Measurements from ENCODE around the gene MALRD1. TPM values are rescaled to one million over a fixed set of nuclear protein-coding genes. Genes with fewer than 3 reads are reported as not detected.

MALRD1 gene
- total and polyA plus RNA-seq, 2 experiments from 2014 or later: 0.45 TPM; not detected in 1

DNA sequence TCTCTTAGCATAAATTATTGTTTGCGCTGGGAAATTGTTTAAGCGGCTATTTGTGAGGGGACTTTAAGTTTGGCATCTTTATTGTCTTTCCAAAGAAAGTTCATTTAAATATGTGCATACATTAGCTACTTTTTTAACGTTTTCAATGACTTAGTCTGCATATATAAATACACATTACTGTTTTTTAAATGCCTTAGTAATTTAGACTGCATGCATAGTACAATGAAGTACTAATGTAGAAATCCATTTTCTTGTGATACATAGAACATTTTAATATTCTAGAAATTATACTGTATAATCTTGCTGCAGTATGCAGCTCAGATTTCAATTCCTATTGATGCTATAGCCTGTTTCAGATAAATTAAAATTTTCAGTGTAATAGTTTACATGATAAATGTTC, 325.4 kb downstream of the MALRD1 start:
- H2AFZ ChIP-seq: no peak overlapping the region
- 60 to 67% methylated on average over 3 of the region's 3 CpGs for WGBS, 2 experiments (ENCODE audit: low coverage in 1 of 2, low lambda C conversion rate in 2 of 2, missing lambda C conversion rate in 2 of 2)
- no peaks in the 10 kb centered on the region for H3K9me2 ChIP-seq (ENCODE audit: insufficient read depth)
- no peaks in the 10 kb centered on the region for H3F3A ChIP-seq (ENCODE audit: insufficient read depth)
- H3K27ac ChIP-seq: no peak overlapping the region
- H3K9me3 ChIP-seq (ENCODE audit: low read depth): no peaks in the 10 kb centered on the region
- no peak for DNase-seq
- no peaks in the 10 kb centered on the region for H3K27me3 ChIP-seq (replicated peaks; ENCODE audit: insufficient read depth)
- no peak overlapping the region for H3K4me3 ChIP-seq
- no peak overlapping the region for H3K4me2 ChIP-seq (ENCODE audit: unreplicated experiment)
- no peaks in the 10 kb centered on the region for H3K36me3 ChIP-seq (ENCODE audit: low read depth)
- no peak overlapping the region for H3K9ac ChIP-seq
- no peaks in the 10 kb centered on the region for H3K79me2 ChIP-seq (ENCODE audit: insufficient read depth)
- TF ChIP-seq EZH2phosphoT487 (IDR thresholded peaks at IDR 0.05; ENCODE audit: insufficient read depth, low read depth) (no peak), EZH2 (IDR thresholded peaks at IDR 0.05; ENCODE audit: insufficient read depth, poor library complexity, severe bottlenecking) (no peak)
- in situ Hi-C loops (cut with MboI): no loop called here
- H4K20me1 ChIP-seq (ENCODE audit: insufficient read depth): no peaks in the 10 kb centered on the region
- H3K4me1 ChIP-seq (ENCODE audit: insufficient read depth): no peaks in the 10 kb centered on the region

GRCh38 chr10:19385846-19386450, 337.3 kb downstream of the MALRD1 start:
- no peaks in the 10 kb centered on the region for H3K4me1 ChIP-seq (ENCODE audit: insufficient read depth)
- TF ChIP-seq EZH2 (IDR thresholded peaks at IDR 0.05; ENCODE audit: insufficient read depth, poor library complexity, severe bottlenecking) (no peak), EZH2phosphoT487 (IDR thresholded peaks at IDR 0.05; ENCODE audit: insufficient read depth, low read depth) (no peak)
- no peak overlapping the region for H3K4me2 ChIP-seq (ENCODE audit: unreplicated experiment)
- H2AFZ ChIP-seq: no peak overlapping the region
- no peak overlapping the region for H3K27ac ChIP-seq
- no peaks in the 10 kb centered on the region for H3F3A ChIP-seq (ENCODE audit: insufficient read depth)
- H4K20me1 ChIP-seq (ENCODE audit: insufficient read depth): no peaks in the 10 kb centered on the region
- H3K9me3 ChIP-seq (ENCODE audit: low read depth): no peaks in the 10 kb centered on the region
- no peaks in the 10 kb centered on the region for H3K36me3 ChIP-seq (ENCODE audit: low read depth)
- H3K9me2 ChIP-seq (ENCODE audit: insufficient read depth): no peaks in the 10 kb centered on the region
- in situ Hi-C loops (cut with MboI): no loop called here
- WGBS, 2 experiments (ENCODE audit: low coverage in 1 of 2, low lambda C conversion rate in 2 of 2, missing lambda C conversion rate in 2 of 2): 22 to 28% methylated on average over 3 of the region's 3 CpGs
- H3K4me3 ChIP-seq: no peak overlapping the region
- DNase-seq: no peak
- H3K79me2 ChIP-seq (ENCODE audit: insufficient read depth): no peaks in the 10 kb centered on the region
- H3K9ac ChIP-seq: no peak overlapping the region
- H3K27me3 ChIP-seq (replicated peaks; ENCODE audit: insufficient read depth): no peaks in the 10 kb centered on the region

DNA sequence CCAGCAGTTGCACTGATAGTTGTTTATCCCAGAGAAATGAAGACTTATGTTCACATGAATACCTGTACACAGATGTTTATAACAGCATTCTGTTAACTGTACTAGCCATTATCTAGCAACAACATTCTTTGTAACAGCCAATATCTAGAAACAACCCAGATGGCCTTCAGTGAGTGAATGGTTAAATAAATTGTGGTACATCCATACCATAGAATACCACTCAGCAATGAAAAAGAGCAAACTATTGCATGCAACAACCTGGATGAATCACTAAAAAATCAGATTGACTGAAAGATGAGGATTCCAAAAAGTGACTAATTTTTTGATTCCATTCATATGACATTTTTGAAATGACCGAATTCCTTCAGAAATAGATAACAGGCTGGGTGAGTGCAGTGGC, 360.3 kb downstream of the MALRD1 start:
- H3K79me2 ChIP-seq (ENCODE audit: insufficient read depth): no peaks in the 10 kb centered on the region
- DNase-seq: no peak
- no peaks in the 10 kb centered on the region for H4K20me1 ChIP-seq (ENCODE audit: insufficient read depth)
- no peaks in the 10 kb centered on the region for H3F3A ChIP-seq (ENCODE audit: insufficient read depth)
- H3K4me3 ChIP-seq: no peak overlapping the region
- no peak overlapping the region for H3K4me2 ChIP-seq (ENCODE audit: unreplicated experiment)
- no peaks in the 10 kb centered on the region for H3K27me3 ChIP-seq (replicated peaks; ENCODE audit: insufficient read depth)
- no peaks in the 10 kb centered on the region for H3K4me1 ChIP-seq (ENCODE audit: insufficient read depth)
- no peak overlapping the region for H2AFZ ChIP-seq
- no peak overlapping the region for H3K27ac ChIP-seq
- no peak overlapping the region for H3K9ac ChIP-seq
- no peaks in the 10 kb centered on the region for H3K36me3 ChIP-seq (ENCODE audit: low read depth)
- H3K9me2 ChIP-seq (ENCODE audit: insufficient read depth): no peaks in the 10 kb centered on the region
- no peaks in the 10 kb centered on the region for H3K9me3 ChIP-seq (ENCODE audit: low read depth)
- 36 to 60% methylated on average over 1 of the region's 1 CpG for WGBS, 2 experiments (ENCODE audit: low coverage in 1 of 2, low lambda C conversion rate in 2 of 2, missing lambda C conversion rate in 2 of 2)
- in situ Hi-C loops (cut with MboI): no loop called here
- TF ChIP-seq EZH2phosphoT487 (IDR thresholded peaks at IDR 0.05; ENCODE audit: insufficient read depth, low read depth) (no peak), EZH2 (IDR thresholded peaks at IDR 0.05; ENCODE audit: insufficient read depth, poor library complexity, severe bottlenecking) (no peak)

GRCh38 chr10:19411119-19411518, 362.5 kb downstream of the MALRD1 start:
- Histone ChIP-seq H3K4me2 (ENCODE audit: unreplicated experiment) (no peak overlapping the region), H3K9me3 (ENCODE audit: low read depth) (no peaks in the 10 kb centered on the region), H3K9me2 (ENCODE audit: insufficient read depth) (no peaks in the 10 kb centered on the region), H3F3A (ENCODE audit: insufficient read depth) (no peaks in the 10 kb centered on the region), H3K27ac (no peak overlapping the region), H4K20me1 (ENCODE audit: insufficient read depth) (no peaks in the 10 kb centered on the region), H3K27me3 (replicated peaks; ENCODE audit: insufficient read depth) (no peaks in the 10 kb centered on the region), H3K36me3 (ENCODE audit: low read depth) (no peaks in the 10 kb centered on the region), H3K9ac (no peak overlapping the region), H3K79me2 (ENCODE audit: insufficient read depth) (no peaks in the 10 kb centered on the region), H2AFZ (no peak overlapping the region), H3K4me1 (ENCODE audit: insufficient read depth) (no peaks in the 10 kb centered on the region), H3K4me3 (no peak overlapping the region)
- in situ Hi-C loops (cut with MboI): loop anchor here (10.0 kb wide), 1 partner anchor 374 kb away; no protein-coding TSS in a partner anchor
- TF ChIP-seq EZH2 (IDR thresholded peaks at IDR 0.05; ENCODE audit: insufficient read depth, poor library complexity, severe bottlenecking): no peak
- TF ChIP-seq EZH2phosphoT487 (IDR thresholded peaks at IDR 0.05; ENCODE audit: insufficient read depth, low read depth): no peak
- no peak for DNase-seq
- 51 to 57% methylated on average over 2 of the region's 2 CpGs for whole genome bisulfite sequencing, 2 experiments (ENCODE audit: low coverage in 1 of 2, low lambda C conversion rate in 2 of 2, missing lambda C conversion rate in 2 of 2)

- H3K4me2 ChIP-seq (ENCODE audit: unreplicated experiment): no peak overlapping the region
- H3K79me2 ChIP-seq (ENCODE audit: insufficient read depth): no peaks in the 10 kb centered on the region
- no peaks in the 10 kb centered on the region for H4K20me1 ChIP-seq (ENCODE audit: insufficient read depth)
- H3K4me3 ChIP-seq: no peak overlapping the region
- no peaks in the 10 kb centered on the region for H3K4me1 ChIP-seq (ENCODE audit: insufficient read depth)
- H3K9me3 ChIP-seq (ENCODE audit: low read depth): no peaks in the 10 kb centered on the region
- H3K9me2 ChIP-seq (ENCODE audit: insufficient read depth): no peaks in the 10 kb centered on the region
- H3F3A ChIP-seq (ENCODE audit: insufficient read depth): no peaks in the 10 kb centered on the region
- no peaks in the 10 kb centered on the region for H3K27me3 ChIP-seq (replicated peaks; ENCODE audit: insufficient read depth)
- no peak for TF ChIP-seq EZH2 (IDR thresholded peaks at IDR 0.05; ENCODE audit: insufficient read depth, poor library complexity, severe bottlenecking)
- TF ChIP-seq EZH2phosphoT487 (IDR thresholded peaks at IDR 0.05; ENCODE audit: insufficient read depth, low read depth): no peak
- no peak overlapping the region for H3K27ac ChIP-seq
- in situ Hi-C loops (cut with MboI): loop anchor here (10.0 kb wide), 1 partner anchor 372 kb away; no protein-coding TSS in a partner anchor
- no peak overlapping the region for H3K9ac ChIP-seq
- DNase-seq: peak; percentile 51
- H2AFZ ChIP-seq: no peak overlapping the region
- H3K36me3 ChIP-seq (ENCODE audit: low read depth): no peaks in the 10 kb centered on the region
These were observed 363.9 kb downstream of the MALRD1 start for GRCh38 chr10:19412531-19412930.

All from GM23248 (cell line).